Pancreas (tissue), 10 donors: ENCODE measurements around the gene PAPSS1. TPM values are rescaled to one million over a fixed set of nuclear protein-coding genes. Genes with fewer than 3 reads are reported as not detected.

Experiments used
- ATAC-seq, 4 donors: fragments of 200-7000 bp; cut with Tn5 transposase; one replicate each; pipeline versions ENCODE4 v1.8.0 to v1.9.1; 2020; ENCODE audit warnings: mild to moderate bottlenecking in 4 of 4, moderate library complexity in 4 of 4
- DNase-seq, 6 donors: peaks; one replicate each; pipeline ENCODE4 v3.0.0-alpha.2; 2020
- FAIRE-seq: peaks from 2 replicates; lab custom pipeline; 2012; peaks lifted over from hg19 to GRCh38; lab: Jason Lieb, UNC
- H3K27ac ChIP-seq, 4 donors: fragments of 200-600 bp; sonication (generic); 1 replicate in 3 of 4; 2 replicates in 1 of 4; pipeline versions ENCODE4 v1.5.0 to v1.8.0; 2020
- H3K27me3 ChIP-seq, 4 donors: fragments of 200-600 bp; one replicate each; pipeline ENCODE4 v1.8.0; 2021
- H3K36me3 ChIP-seq, 3 donors: fragments of 200-600 bp; sonication (generic) in 1 of 3; one replicate each; pipeline versions ENCODE4 v1.5.0 to v1.8.0; 2020 to 2021
- H3K4me1 ChIP-seq, 3 donors: fragments of 200-600 bp; one replicate each; pipeline ENCODE4 v1.8.0; 2021
- H3K4me3 ChIP-seq, 4 donors: fragments of 200-600 bp; sonication (generic) in 2 of 4; one replicate each; pipeline versions ENCODE4 v1.5.0 to v1.8.0; 2020 to 2021
- H3K9me3 ChIP-seq, 4 donors: fragments of 200-600 bp; one replicate each; pipeline ENCODE4 v1.8.0; 2021
- WGBS, 2 donors: extraction: QIAGEN DNeasy Blood & Tissue Kit; methylation state at CpG; one replicate each; pipeline ENCODE4 v1.1.7; 2013; 5-methylcytosine and 5-hydroxymethylcytosine counted together
- intact Hi-C, 3 donors: fragments of 100-400 bp; cut with DNase I; formaldehyde crosslinking; loops; one replicate each; pipeline versions ENCODE4 v1.11.1 to v1.14.2; 2022
- polyA plus RNA-seq, 2 donors: library from polyadenylated mRNA; stranded (reverse); fragments of 200-250 nt; gene quantifications; one replicate each; pipeline ENCODE4 v1.2.3, GENCODE V29; 2013
- total RNA-seq, 6 donors: library from RNA; stranded (reverse); fragmentation: NEBNext Ultra II Directional in 4 of 6; extraction: Animal tissue kit (Norgen Biotek cat#: 25700) in 4 of 6; gene quantifications; one replicate each; pipeline versions ENCODE4 v1.2.1 to v1.2.4, GENCODE V29; 2021 to 2023
- TF ChIP-seq, protein P1 (sequence below), 4 donors: fragments of 200-600 bp; sonication (generic) in 3 of 4; IDR thresholded peaks; one replicate each; pipeline versions ENCODE4 v1.5.0 to v1.8.0; 2021; ENCODE audit warnings: antibody characterized with exemption in 4 of 4
- donor health status: healthy with polysubstance abuse.
- donor health status: DM: no; HTN: no; CAD: no; lungs with moderate emphysema.
- donor health status: DM: no; HTN: no; CAD: no.
- donor health status: control.
- donor health status: control.
- donor health status: Bipolar disorder and iron deficiency.
- donor health status: DM: yes; HTN: yes; CAD: no.
- donor health status: DM: no; HTN: no; CAD: no.
- donor health status: DM: no; HTN: no; CAD: no.
- donor health status: DM: yes; HTN: yes; CAD: no.

PAPSS1 gene
- total and polyA plus RNA-seq, 8 donors: 19.1 to 45.1 (median 25.8) TPM

DNA sequence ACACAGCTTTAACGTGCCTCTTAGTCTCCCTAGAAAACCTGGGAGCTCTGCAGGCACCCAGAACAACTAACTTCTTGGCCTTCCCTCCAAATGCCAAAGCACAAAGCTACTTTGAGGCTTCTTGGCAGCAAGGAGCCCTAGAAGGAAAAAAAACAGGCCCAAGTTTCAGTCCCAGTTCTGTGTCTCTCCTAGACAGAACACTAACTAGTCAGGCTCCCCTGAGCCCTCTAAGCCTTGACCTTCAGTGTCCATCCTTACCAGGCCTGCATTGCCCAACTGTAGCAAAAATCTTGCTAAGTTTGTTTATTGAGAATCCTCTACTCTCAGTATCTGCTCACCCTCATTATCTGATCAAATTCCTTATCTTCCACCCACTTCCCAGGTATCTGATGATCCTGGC, 79.2 kb downstream of the PAPSS1 start:
- Histone ChIP-seq H3K27ac (no peak overlapping the region), H3K27me3 (no peaks in the 10 kb centered on the region), H3K4me3 (no peak overlapping the region), H3K4me1 (peaks cover 0 to 7% (median 2%) of the 10 kb centered on the region in 3 donors), H3K9me3 (no peaks in the 10 kb centered on the region), H3K36me3 (peaks cover 0 to 16% (median 0%) of the 10 kb centered on the region in 3 donors)
- WGBS, 2 donors: 42 to 70% methylated on average over 1 of the region's 1 CpG
- ATAC-seq: peak in 1 of 4 donors; percentile 17
- intact Hi-C loops: no loop called here
- DNase-seq: no peak
- FAIRE-seq: no peak
- TF ChIP-seq, protein P1, sequence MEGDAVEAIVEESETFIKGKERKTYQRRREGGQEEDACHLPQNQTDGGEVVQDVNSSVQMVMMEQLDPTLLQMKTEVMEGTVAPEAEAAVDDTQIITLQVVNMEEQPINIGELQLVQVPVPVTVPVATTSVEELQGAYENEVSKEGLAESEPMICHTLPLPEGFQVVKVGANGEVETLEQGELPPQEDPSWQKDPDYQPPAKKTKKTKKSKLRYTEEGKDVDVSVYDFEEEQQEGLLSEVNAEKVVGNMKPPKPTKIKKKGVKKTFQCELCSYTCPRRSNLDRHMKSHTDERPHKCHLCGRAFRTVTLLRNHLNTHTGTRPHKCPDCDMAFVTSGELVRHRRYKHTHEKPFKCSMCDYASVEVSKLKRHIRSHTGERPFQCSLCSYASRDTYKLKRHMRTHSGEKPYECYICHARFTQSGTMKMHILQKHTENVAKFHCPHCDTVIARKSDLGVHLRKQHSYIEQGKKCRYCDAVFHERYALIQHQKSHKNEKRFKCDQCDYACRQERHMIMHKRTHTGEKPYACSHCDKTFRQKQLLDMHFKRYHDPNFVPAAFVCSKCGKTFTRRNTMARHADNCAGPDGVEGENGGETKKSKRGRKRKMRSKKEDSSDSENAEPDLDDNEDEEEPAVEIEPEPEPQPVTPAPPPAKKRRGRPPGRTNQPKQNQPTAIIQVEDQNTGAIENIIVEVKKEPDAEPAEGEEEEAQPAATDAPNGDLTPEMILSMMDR (IDR thresholded peaks at IDR 0.05): no peak

GRCh38 chr4:107640197-107640596, 79.8 kb downstream of the PAPSS1 start:
- Histone ChIP-seq H3K4me3 (no peak overlapping the region), H3K9me3 (no peaks in the 10 kb centered on the region), H3K4me1 (peaks cover 3 to 8% (median 7%) of the 10 kb centered on the region in 3 donors), H3K27me3 (no peaks in the 10 kb centered on the region), H3K36me3 (peaks cover 0 to 16% (median 0%) of the 10 kb centered on the region in 3 donors), H3K27ac (no peak overlapping the region)
- intact Hi-C loops: no loop called here
- 85 to 92% methylated on average over 2 of the region's 2 CpGs for WGBS, 2 donors
- no peak for FAIRE-seq
- DNase-seq: no peak
- TF ChIP-seq, protein P1 (IDR thresholded peaks at IDR 0.05): no peak
- ATAC-seq: no peak

GRCh38 chr4:107635735-107636134, 84.3 kb downstream of the PAPSS1 start:
- Histone ChIP-seq H3K27ac (peak overlapping the region in 2 of 4 donors; percentile 39 to 67), H3K4me3 (peak overlapping the region in 1 of 4 donors; percentile 5), H3K9me3 (no peaks in the 10 kb centered on the region), H3K27me3 (no peaks in the 10 kb centered on the region), H3K4me1 (peaks cover 16 to 28% (median 22%) of the 10 kb centered on the region in 3 donors), H3K36me3 (no peaks in the 10 kb centered on the region)
- DNase-seq: no peak
- no peak for FAIRE-seq
- TF ChIP-seq, protein P1 (IDR thresholded peaks at IDR 0.05): no peak
- intact Hi-C loops: no loop called here
- ATAC-seq: peak in 2 of 4 donors; percentile 20 to 24
- 37 to 40% methylated on average over 2 of the region's 2 CpGs for WGBS, 2 donors

- FAIRE-seq (no peak), ATAC-seq (peak; percentile 41 to 67 (median 56)), DNase-seq (peak in 4 of 6 donors; percentile 27 to 43 (median 42))
- H3K27me3 ChIP-seq: no peaks in the 10 kb centered on the region
- H3K4me1 ChIP-seq: peaks cover 16 to 24% (median 22%) of the 10 kb centered on the region in 3 donors
- H3K4me3 ChIP-seq: no peak overlapping the region
- peak overlapping the region in 2 of 4 donors; percentile 0 to 68 for H3K27ac ChIP-seq
- TF ChIP-seq, protein P1 (IDR thresholded peaks at IDR 0.05): no peak
- no peaks in the 10 kb centered on the region for H3K9me3 ChIP-seq
- WGBS, 2 donors: 26 to 35% methylated on average over 6 of the region's 6 CpGs
- intact Hi-C loops: no loop called here
- H3K36me3 ChIP-seq: no peaks in the 10 kb centered on the region
These were observed 88.5 kb downstream of the PAPSS1 start for GRCh38 chr4:107631560-107631959.

- Histone ChIP-seq H3K27ac (no peak overlapping the region), H3K4me1 (peaks cover 8 to 21% (median 19%) of the 10 kb centered on the region in 3 donors), H3K4me3 (no peak overlapping the region), H3K9me3 (no peaks in the 10 kb centered on the region), H3K27me3 (no peaks in the 10 kb centered on the region), H3K36me3 (no peaks in the 10 kb centered on the region)
- 84 to 85% methylated on average over 6 of the region's 6 CpGs for WGBS, 2 donors
- TF ChIP-seq, protein P1 (IDR thresholded peaks at IDR 0.05): no peak
- ATAC-seq (no peak), FAIRE-seq (no peak), DNase-seq (no peak)
- intact Hi-C loops: no loop called here
These were observed 89.8 kb downstream of the PAPSS1 start for GRCh38 chr4:107630185-107630705.
